Measurements from ENCODE around the gene PIGO.

- TF ChIP-seq, protein P1, sequence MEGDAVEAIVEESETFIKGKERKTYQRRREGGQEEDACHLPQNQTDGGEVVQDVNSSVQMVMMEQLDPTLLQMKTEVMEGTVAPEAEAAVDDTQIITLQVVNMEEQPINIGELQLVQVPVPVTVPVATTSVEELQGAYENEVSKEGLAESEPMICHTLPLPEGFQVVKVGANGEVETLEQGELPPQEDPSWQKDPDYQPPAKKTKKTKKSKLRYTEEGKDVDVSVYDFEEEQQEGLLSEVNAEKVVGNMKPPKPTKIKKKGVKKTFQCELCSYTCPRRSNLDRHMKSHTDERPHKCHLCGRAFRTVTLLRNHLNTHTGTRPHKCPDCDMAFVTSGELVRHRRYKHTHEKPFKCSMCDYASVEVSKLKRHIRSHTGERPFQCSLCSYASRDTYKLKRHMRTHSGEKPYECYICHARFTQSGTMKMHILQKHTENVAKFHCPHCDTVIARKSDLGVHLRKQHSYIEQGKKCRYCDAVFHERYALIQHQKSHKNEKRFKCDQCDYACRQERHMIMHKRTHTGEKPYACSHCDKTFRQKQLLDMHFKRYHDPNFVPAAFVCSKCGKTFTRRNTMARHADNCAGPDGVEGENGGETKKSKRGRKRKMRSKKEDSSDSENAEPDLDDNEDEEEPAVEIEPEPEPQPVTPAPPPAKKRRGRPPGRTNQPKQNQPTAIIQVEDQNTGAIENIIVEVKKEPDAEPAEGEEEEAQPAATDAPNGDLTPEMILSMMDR (IDR thresholded peaks at IDR 0.05): no peak
- TF ChIP-seq POLR2A (IDR thresholded peaks at IDR 0.05): no peak
- TF ChIP-seq EP300 (IDR thresholded peaks at IDR 0.05): no peak
Observed at GRCh38 chr9:35114840-35115628, 18.6 kb upstream of the PIGO start.
